KG1 (cell line): ENCODE data around the gene NOTCH1.
"Not testable (repeated sequence)": the region's sequence is repeated elsewhere in the genome, so short reads cannot be mapped to it uniquely, and the experiment has no call there.

Experiments used
- DNase-seq: peaks from one replicate; lab custom pipeline; 2025; lab: John Stamatoyannopoulos, UW

Gene NOTCH1

DNA sequence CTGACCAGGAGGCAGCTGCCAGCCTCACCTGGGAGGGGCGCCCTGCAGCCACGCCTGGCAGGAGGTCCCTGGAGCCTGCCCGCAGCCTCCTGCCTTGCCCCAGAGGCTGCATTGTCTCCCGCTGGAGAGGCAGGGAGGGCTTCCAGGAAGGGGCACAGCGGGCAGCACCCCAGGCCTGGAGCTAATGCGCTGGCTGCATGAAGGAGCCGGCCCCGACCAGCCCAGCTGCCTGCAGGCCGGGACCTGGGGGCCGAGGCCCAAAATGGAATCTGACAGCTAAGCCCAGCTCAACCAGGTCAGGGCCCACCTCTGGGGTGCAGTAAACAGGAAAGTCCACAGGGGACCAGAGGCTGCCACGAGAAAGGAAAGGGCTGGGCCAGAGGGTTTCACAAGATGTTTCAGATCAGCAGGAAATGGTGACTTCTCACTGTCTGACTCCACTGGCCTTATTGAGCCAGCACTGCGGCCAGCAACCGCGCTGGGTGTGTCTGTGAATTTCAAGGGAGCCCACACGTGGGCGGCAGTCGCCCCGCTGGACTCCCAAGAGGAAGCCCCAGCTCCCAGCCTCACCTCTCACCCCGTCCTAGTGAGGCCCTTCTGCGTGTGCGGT is 18.6 kb upstream of the NOTCH1 start:
- no peak for DNase-seq

- no peak for DNase-seq
Measured at GRCh38 chr9:136563646-136564325, 17.9 kb upstream of the NOTCH1 start.

DNA sequence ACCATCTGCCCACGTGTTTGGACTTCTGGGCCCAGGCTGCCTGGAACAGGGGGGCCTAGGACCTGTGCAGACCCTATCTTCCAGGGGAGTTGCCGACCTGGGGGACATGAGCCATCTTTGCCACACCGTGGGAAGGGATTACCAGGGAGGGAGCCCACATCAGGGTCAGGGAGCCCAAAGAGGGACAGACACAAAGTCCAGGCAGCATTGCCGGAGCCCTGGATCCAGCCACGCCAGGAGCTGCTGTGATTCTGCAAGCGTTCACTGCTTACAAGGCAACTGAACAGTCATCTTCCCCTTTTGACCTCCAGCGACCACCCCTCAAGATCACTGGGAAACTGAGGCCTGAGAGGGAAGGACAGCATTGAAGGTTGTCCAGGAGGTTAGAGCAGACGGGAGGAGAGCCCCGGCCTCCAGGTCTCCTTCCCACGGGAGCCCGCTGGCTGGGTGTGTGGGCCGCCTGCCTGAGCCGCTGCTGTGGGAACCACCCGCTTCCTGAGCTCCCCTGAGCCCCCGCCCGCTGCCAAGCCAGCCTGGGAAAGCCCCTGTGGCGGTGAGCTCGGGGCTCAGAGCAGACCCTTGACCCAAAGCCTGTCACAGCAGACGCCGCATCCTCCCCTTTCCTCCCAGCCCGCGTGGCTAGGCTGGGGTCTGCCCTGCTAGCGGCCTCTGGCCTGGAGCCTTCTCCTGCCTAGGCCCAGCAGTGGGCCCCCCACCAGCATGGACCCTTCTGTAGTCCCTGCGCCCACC is 17.1 kb upstream of the NOTCH1 start:
- DNase-seq = no peak

GRCh38 chr9:136561779-136562178 is 15.9 kb upstream of the NOTCH1 start:
- DNase-seq = no peak

- no peak for DNase-seq
Measured at GRCh38 chr9:136560586-136560985, 14.7 kb upstream of the NOTCH1 start.

GRCh38 chr9:136559371-136559770 is 13.5 kb upstream of the NOTCH1 start:
- not testable (repeated sequence) for DNase-seq

- DNase-seq = not testable (repeated sequence)
Measured at GRCh38 chr9:136558846-136559245, 13.0 kb upstream of the NOTCH1 start.

GRCh38 chr9:136558373-136558772 is 12.5 kb upstream of the NOTCH1 start:
- peak; percentile 11 for DNase-seq

DNA sequence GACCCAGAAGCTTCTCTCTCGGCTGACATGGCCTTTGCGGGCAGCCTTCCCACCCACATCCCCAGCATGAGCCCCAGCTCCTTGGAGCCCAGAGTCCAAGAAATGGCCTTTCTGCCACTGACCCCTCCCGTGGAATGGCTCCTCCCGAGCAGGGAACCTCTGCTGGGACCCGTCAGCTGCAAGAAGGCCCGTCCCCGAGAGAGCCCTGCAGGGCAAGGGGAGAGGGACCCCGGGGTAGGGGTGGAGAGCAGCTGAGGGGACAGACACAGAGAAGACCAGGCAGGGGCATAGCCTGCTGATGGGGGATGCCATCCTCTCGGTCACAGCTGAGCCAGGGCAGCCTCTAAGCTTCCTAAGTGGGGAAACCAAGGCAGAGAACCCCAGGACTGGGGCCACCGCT is 11.2 kb upstream of the NOTCH1 start:
- no peak for DNase-seq

DNA sequence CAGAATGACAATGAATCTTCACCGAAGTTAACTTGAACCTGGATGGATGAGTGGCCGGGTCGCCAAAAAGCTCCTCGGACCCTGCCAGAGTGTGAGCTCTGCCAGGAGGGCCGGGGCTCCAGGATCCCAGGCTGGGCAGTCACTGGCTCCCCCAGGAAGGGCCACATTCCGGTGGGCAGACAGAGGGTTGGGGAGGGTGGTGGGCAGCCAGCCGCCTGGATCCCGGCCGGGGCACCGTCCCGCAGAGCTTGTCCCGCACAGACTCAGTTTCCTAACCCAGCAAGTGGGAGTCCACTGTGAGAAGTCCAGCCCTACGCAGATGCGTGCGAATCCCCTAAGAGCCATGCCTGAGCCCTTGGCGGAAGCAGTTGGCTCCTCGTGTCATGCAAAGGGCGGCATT is 10.3 kb upstream of the NOTCH1 start:
- DNase-seq = no peak

DNA sequence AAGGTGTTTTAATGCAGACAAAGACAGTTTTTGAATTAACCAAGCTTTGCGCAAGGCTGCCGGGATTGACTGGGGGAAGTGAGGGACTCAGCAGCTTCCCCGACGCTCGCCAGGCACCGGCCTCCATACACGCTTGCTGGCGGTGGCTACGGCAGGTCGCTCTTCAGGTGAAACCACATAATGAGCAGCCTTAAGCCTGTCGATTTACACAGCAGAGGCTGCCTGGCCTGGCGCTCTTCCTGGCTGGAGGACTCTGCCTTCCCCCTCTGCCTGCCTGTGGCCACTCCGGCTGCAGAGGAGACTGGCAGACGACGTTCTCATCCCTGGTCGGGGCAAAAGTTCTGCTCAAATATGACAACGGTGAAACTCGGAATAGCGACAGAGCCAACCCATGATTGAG is 9.0 kb upstream of the NOTCH1 start:
- no peak for DNase-seq

DNA sequence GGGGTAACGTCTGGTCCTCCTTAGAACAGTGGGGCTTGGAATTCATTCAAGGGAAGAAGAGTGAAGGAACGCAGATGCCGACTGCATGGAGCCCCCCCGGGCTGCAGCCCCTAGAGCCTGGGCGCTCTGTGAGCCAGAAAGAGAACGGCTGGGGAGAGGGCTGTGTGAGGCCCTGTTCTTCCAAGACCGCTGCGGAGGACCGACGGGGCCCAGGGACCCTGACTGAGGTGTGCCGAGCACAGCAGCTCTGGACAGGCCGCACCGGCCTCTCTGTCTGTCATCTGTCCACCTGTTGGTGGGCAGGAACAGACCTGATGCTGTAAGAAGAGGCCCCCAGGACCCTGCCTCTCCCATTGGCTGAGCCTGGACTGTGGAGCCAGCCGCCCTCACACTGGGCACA is 7.7 kb upstream of the NOTCH1 start:
- DNase-seq = no peak

GRCh38 chr9:136552117-136552703 is 6.4 kb upstream of the NOTCH1 start:
- peak; percentile 18 for DNase-seq

GRCh38 chr9:136551401-136552116 is 5.7 kb upstream of the NOTCH1 start:
- no peak for DNase-seq

GRCh38 chr9:136550439-136551289 is 4.8 kb upstream of the NOTCH1 start:
- no peak for DNase-seq

DNA sequence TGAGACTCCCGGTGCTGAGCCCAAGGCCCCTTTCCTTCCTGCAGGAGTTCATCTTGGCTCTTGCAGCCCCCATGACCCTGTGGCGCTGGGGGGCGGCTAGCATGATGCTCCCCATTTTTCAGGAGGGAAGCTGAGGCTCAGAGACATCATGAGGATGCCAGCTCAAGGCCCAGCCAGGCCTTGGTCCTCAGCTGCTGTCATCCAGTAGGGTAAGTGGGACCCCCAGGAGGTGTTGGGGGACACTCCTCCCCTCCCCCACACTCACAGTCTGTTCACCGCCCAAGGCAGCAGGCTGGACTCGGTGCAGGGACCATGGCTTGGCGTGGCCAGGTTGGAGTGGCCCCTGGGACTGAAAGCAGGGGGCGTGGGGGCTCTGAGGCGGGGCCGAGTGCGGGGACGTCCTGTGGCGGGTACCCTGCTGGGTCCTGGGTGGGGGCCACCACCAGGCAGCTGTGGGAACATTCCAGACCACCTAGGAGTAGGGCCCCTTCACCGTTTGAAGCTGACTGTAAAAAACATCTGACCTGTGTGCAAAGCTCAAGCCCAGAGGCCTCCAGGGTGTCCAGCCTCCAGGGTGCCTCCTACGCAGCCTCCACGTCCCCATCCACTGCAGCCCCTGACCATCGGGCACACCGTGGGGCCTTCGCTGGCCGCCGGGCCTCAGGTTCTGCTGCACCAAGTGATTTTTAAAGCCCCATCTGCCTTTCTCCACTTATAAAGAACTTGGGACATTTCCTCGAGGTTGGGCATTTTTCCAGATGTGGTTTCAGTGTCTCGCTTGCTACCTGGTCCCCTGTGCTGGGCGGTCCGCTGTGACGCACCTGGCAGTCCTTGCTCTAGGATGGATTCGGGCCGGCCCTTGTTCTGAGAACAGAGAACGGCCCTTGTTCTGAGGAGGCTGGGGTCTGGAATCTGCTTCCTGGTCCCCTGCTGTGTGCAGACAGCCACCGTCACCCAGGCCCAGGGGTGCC is 3.4 kb upstream of the NOTCH1 start:
- no peak for DNase-seq

- no peak for DNase-seq
Measured at GRCh38 chr9:136547508-136548215, 1.8 kb upstream of the NOTCH1 start.

DNA sequence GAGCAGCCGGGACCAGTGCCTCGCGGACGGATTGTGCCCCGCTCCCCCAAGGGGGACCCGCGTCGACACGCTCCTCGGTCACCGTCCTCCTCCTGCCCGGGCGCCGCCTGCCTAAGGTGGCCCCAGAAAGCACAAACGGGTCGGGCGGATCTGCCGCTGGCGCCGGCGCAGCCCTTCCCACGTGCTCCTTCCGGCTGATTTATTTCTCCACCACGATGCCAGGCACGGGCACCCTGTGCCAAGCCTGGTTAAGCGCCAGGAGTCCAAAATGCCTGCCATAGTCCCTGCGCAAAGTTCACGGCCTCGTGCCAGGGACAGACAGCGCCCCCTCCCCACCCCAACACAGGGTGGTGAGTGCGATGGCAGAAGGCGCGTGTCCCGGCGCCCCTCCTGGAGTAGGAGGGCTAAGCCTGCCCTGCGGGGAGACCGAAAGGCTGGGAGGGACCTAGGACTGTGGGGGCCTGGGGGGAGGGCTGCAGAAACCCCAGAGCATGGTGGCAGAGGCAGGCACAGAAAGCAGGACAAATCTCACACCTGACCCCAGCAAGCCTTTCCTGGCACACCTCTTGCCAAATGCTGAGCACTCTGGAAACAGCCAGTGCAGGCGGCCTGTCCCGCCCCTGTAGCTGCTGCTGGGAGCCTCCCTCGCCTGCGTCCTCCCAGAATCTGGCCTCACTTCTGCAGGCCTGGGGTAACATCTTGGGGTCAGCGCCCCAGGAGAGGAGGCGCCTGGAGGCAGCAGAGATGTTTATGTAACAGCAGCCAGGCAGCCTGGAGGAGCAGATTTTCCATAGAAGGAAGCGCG is 1.1 kb upstream of the NOTCH1 start:
- DNase-seq = no peak

DNA sequence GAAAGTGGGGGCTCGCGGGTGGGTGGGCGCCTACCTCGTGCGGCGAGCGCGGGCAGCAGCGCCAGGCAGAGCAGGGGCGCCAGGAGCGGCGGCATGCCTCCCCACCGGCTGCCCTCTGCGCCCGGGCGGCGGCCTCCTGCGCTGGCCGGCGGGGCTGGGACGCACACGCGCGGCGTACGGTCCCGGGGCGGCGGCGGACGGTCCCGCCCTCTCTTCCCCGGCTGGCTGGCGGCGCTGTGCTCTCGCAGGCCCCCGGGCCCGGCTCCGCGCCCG is 220 bp downstream of the NOTCH1 start:
- no peak for DNase-seq
